COLO829 (cell line): Measurements from ENCODE around the gene ZNF205.

Experiments
- DNase-seq: peaks from one replicate; pipeline ENCODE4 v3.0.0; 2012; ENCODE audit warnings: low spot score

ZNF205 gene

GRCh38 chr16:3101841-3102470 lies 10.4 kb upstream of the ZNF205 start:
- no peak for DNase-seq

GRCh38 chr16:3106205-3106928 lies 6.0 kb upstream of the ZNF205 start:
- DNase-seq, result peak; percentile 93

GRCh38 chr16:3112881-3113574 lies 642 bp downstream of the ZNF205 start:
- DNase-seq, result no peak

- no peak for DNase-seq
These were observed 1.5 kb downstream of the ZNF205 start for GRCh38 chr16:3113765-3114479.

- DNase-seq, result no peak
These were observed 2.6 kb downstream of the ZNF205 start for GRCh38 chr16:3115003-3115402.

- DNase-seq, result no peak
These were observed 3.2 kb downstream of the ZNF205 start for GRCh38 chr16:3115561-3115960.

- DNase-seq, result no peak
These were observed 5.9 kb downstream of the ZNF205 start for GRCh38 chr16:3118204-3118790.

- DNase-seq, result no peak
These were observed 6.5 kb downstream of the ZNF205 start for GRCh38 chr16:3118846-3119245.

- DNase-seq, result no peak
These were observed 6.9 kb downstream of the ZNF205 start for GRCh38 chr16:3119286-3119685.

GRCh38 chr16:3119701-3120408 lies 7.5 kb downstream of the ZNF205 start:
- DNase-seq, result no peak

GRCh38 chr16:3120435-3120834 lies 8.0 kb downstream of the ZNF205 start:
- no peak for DNase-seq

GRCh38 chr16:3121851-3122467 lies 9.6 kb downstream of the ZNF205 start:
- DNase-seq, result no peak

- DNase-seq, result no peak
These were observed 10.7 kb downstream of the ZNF205 start for GRCh38 chr16:3122926-3123570.

- DNase-seq, result peak; percentile 90
These were observed 11.8 kb downstream of the ZNF205 start for GRCh38 chr16:3123986-3124886.

GRCh38 chr16:3127745-3128144 lies 15.4 kb downstream of the ZNF205 start:
- DNase-seq, result no peak

- peak; percentile 48 for DNase-seq
These were observed 17.0 kb downstream of the ZNF205 start for GRCh38 chr16:3129137-3130131.

GRCh38 chr16:3131755-3132377 lies 19.5 kb downstream of the ZNF205 start:
- no peak for DNase-seq

GRCh38 chr16:3133844-3134243 lies 21.5 kb downstream of the ZNF205 start:
- no peak for DNase-seq
